Measurements from ENCODE around the gene MACF1.

DNA sequence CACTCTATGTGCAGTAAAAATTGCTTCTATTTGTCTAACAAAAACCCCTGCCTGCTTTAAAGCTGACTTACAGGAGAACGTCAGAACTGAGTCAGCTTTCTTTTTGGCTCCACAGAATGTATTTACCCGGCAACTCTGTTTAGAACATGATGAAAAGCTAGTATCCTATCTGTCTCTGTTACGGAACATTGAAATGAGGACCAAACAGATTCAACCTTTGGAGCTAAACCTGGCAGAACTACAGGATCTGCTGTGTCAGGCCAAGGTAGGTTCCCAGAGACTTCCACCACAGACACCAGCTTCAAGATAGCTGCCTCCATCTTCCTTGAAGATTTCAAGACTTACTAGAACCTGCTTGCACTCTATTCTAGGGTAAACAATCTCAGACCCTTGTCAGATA is 132.6 kb downstream of the MACF1 start:
- TF ChIP-seq, protein P1, sequence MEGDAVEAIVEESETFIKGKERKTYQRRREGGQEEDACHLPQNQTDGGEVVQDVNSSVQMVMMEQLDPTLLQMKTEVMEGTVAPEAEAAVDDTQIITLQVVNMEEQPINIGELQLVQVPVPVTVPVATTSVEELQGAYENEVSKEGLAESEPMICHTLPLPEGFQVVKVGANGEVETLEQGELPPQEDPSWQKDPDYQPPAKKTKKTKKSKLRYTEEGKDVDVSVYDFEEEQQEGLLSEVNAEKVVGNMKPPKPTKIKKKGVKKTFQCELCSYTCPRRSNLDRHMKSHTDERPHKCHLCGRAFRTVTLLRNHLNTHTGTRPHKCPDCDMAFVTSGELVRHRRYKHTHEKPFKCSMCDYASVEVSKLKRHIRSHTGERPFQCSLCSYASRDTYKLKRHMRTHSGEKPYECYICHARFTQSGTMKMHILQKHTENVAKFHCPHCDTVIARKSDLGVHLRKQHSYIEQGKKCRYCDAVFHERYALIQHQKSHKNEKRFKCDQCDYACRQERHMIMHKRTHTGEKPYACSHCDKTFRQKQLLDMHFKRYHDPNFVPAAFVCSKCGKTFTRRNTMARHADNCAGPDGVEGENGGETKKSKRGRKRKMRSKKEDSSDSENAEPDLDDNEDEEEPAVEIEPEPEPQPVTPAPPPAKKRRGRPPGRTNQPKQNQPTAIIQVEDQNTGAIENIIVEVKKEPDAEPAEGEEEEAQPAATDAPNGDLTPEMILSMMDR (IDR thresholded peaks at IDR 0.05): no peak
- TF ChIP-seq POLR2A (IDR thresholded peaks at IDR 0.05): no peak
- no peak for TF ChIP-seq EP300 (IDR thresholded peaks at IDR 0.05)
